ENCODE measurements around the gene DGKH. TPM values are rescaled to one million over a fixed set of nuclear protein-coding genes. Genes with fewer than 3 reads are reported as not detected.

The DGKH gene
- total RNA-seq, 1 donor from 2014 or later = 9.6 TPM

- no peak for DNase-seq (ENCODE audit: extremely low spot score, unreplicated experiment)
- no peaks in the 10 kb centered on the region for H3K9me3 Mint-ChIP-seq
- H3K36me3 Mint-ChIP-seq = peaks cover 5% of the 10 kb centered on the region
- no peak overlapping the region for H3K4me3 Mint-ChIP-seq
- H3K27ac Mint-ChIP-seq = no peak overlapping the region
- TF ChIP-seq CTCF (conservative IDR thresholded peaks at IDR 0.05) = no peak
- H3K27me3 Mint-ChIP-seq = no peaks in the 10 kb centered on the region
- H3K4me1 Mint-ChIP-seq (ENCODE audit: unreplicated experiment) = no peaks in the 10 kb centered on the region
Observed at GRCh38 chr13:42259515-42259914, 211.1 kb downstream of the DGKH start.

- peaks cover 5% of the 10 kb centered on the region for H3K36me3 Mint-ChIP-seq
- TF ChIP-seq CTCF (conservative IDR thresholded peaks at IDR 0.05) = no peak
Observed at GRCh38 chr13:42260903-42261654, 212.6 kb downstream of the DGKH start.

GRCh38 chr13:42266473-42266872, 218.0 kb downstream of the DGKH start:
- no peak for DNase-seq (ENCODE audit: extremely low spot score, unreplicated experiment)

More at GRCh38 chr13:42260903-42261654, 212.6 kb downstream of the DGKH start:
- no peak for DNase-seq (ENCODE audit: extremely low spot score, unreplicated experiment)
- no peaks in the 10 kb centered on the region for H3K27me3 Mint-ChIP-seq
- no peaks in the 10 kb centered on the region for H3K4me1 Mint-ChIP-seq (ENCODE audit: unreplicated experiment)
- no peak overlapping the region for H3K4me3 Mint-ChIP-seq
- no peak overlapping the region for H3K27ac Mint-ChIP-seq
- no peaks in the 10 kb centered on the region for H3K9me3 Mint-ChIP-seq

DNA sequence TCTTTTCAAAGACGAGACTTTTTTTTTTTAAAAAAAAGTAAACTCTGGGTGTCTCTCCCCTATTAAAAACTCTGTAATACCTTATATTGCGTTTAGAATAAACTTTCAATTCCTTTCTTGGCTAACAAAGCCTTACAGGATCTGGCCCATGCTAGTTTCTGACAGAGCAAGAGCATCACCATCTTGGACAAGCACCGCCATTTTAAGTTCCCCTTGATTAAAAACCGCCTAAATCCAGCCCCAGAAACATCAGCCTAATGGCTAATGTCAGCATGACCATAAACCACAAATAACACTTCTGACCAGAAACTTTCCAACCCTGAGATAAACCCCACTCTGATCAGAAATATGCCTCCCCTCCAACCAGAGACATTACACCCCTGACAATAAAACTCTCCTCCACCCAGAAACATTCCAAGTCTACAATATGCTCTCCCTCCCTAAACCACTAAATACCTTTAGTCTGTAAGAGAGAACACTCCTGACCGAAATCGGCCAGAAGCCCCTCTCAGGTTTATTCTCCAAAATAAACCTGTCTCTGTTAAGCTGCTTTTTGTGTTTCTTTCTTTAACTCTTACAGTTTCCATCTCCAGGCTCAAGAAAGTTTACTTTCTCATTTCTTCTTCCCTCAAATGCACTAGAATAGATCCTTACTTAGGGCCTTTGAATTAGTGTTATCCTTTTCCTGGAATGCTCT, 221.9 kb downstream of the DGKH start:
- Mint-ChIP-seq H3K9me3 (peaks cover 13% of the 10 kb centered on the region), H3K27ac (no peak overlapping the region), H3K4me3 (peak overlapping the region; percentile 99), H3K27me3 (no peaks in the 10 kb centered on the region), H3K4me1 (ENCODE audit: unreplicated experiment) (peaks cover 25% of the 10 kb centered on the region), H3K36me3 (peaks cover 17% of the 10 kb centered on the region)
- DNase-seq (ENCODE audit: extremely low spot score, unreplicated experiment) = no peak
- no peak for TF ChIP-seq CTCF (conservative IDR thresholded peaks at IDR 0.05)

More at GRCh38 chr13:42266473-42266872, 218.0 kb downstream of the DGKH start:
- Mint-ChIP-seq H3K9me3 (peaks cover 13% of the 10 kb centered on the region), H3K36me3 (peaks cover 15% of the 10 kb centered on the region), H3K4me3 (no peak overlapping the region), H3K4me1 (ENCODE audit: unreplicated experiment) (peaks cover 9% of the 10 kb centered on the region), H3K27ac (no peak overlapping the region), H3K27me3 (no peaks in the 10 kb centered on the region)
- no peak for TF ChIP-seq CTCF (conservative IDR thresholded peaks at IDR 0.05)

DNA sequence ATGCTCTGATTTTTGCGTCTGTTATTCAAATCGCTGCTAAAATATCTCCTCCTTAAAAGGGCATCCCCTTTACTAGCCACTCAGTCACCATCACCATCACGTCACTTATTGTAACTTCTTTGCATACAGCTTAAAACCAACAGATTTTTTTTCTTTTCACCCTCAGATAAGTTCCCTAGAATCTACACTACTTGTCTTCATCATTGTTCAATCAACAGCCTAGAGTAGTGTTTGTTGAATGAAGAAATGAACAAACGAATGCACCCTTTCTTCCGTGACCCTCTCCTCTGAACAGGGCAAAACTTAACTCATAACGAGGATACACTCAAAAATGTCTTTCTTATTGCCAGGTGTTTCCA, 222.4 kb downstream of the DGKH start:
- no peak for DNase-seq (ENCODE audit: extremely low spot score, unreplicated experiment)
- Mint-ChIP-seq H3K27me3 (no peaks in the 10 kb centered on the region), H3K4me1 (ENCODE audit: unreplicated experiment) (peaks cover 25% of the 10 kb centered on the region), H3K27ac (peak overlapping the region; percentile 83), H3K9me3 (peaks cover 13% of the 10 kb centered on the region), H3K36me3 (peaks cover 20% of the 10 kb centered on the region), H3K4me3 (peak overlapping the region; percentile 99)
- TF ChIP-seq CTCF (conservative IDR thresholded peaks at IDR 0.05) = no peak

All from type B pancreatic cell (in vitro differentiated cells).